Measurements from ENCODE around the gene RAB27B. TPM values are rescaled to one million over a fixed set of nuclear protein-coding genes. Genes with fewer than 3 reads are reported as not detected.

Gene RAB27B
- total RNA-seq, 1 donor from 2014 or later: 22.2 TPM

GRCh38 chr18:54906331-54907185 is 78.3 kb downstream of the RAB27B start:
- intact Hi-C loops (cut with DNase I): no loop called here
- H3K27me3 ChIP-seq: no peaks in the 10 kb centered on the region
- ATAC-seq (no peak), DNase-seq (no peak)
- no peak for TF ChIP-seq CTCF (IDR thresholded peaks at IDR 0.05)
- no peak overlapping the region for H3K27ac ChIP-seq
- H3K9me3 ChIP-seq: no peaks in the 10 kb centered on the region
- H3K36me3 ChIP-seq: no peaks in the 10 kb centered on the region
- H3K4me1 ChIP-seq: no peaks in the 10 kb centered on the region
- no peak overlapping the region for H3K4me3 ChIP-seq

GRCh38 chr18:54909538-54909937 is 81.3 kb downstream of the RAB27B start:
- Histone ChIP-seq H3K9me3 (no peaks in the 10 kb centered on the region), H3K27me3 (no peaks in the 10 kb centered on the region), H3K4me3 (no peak overlapping the region), H3K27ac (no peak overlapping the region), H3K36me3 (no peaks in the 10 kb centered on the region), H3K4me1 (no peaks in the 10 kb centered on the region)
- TF ChIP-seq CTCF (IDR thresholded peaks at IDR 0.05): no peak
- intact Hi-C loops (cut with DNase I): no loop called here
- no peak for ATAC-seq
- DNase-seq: no peak

- no peaks in the 10 kb centered on the region for H3K9me3 ChIP-seq
- H3K4me1 ChIP-seq: no peaks in the 10 kb centered on the region
- no peak for TF ChIP-seq CTCF (IDR thresholded peaks at IDR 0.05)
- DNase-seq (no peak), ATAC-seq (peak; percentile 29)
- intact Hi-C loops (cut with DNase I): no loop called here
- no peaks in the 10 kb centered on the region for H3K36me3 ChIP-seq
- no peak overlapping the region for H3K4me3 ChIP-seq
- no peak overlapping the region for H3K27ac ChIP-seq
- H3K27me3 ChIP-seq: no peaks in the 10 kb centered on the region
Observed at GRCh38 chr18:54910161-54910919, 82.1 kb downstream of the RAB27B start.

GRCh38 chr18:54911551-54911950 is 83.3 kb downstream of the RAB27B start:
- Histone ChIP-seq H3K36me3 (no peaks in the 10 kb centered on the region), H3K4me3 (no peak overlapping the region), H3K27me3 (no peaks in the 10 kb centered on the region), H3K27ac (no peak overlapping the region), H3K4me1 (no peaks in the 10 kb centered on the region), H3K9me3 (no peaks in the 10 kb centered on the region)
- TF ChIP-seq CTCF (IDR thresholded peaks at IDR 0.05): no peak
- ATAC-seq: no peak
- DNase-seq: no peak
- intact Hi-C loops (cut with DNase I): no loop called here

- Histone ChIP-seq H3K27me3 (no peaks in the 10 kb centered on the region), H3K36me3 (no peaks in the 10 kb centered on the region), H3K4me1 (no peaks in the 10 kb centered on the region), H3K27ac (no peak overlapping the region), H3K9me3 (no peaks in the 10 kb centered on the region), H3K4me3 (no peak overlapping the region)
- ATAC-seq (no peak), DNase-seq (no peak)
- intact Hi-C loops (cut with DNase I): no loop called here
- TF ChIP-seq CTCF (IDR thresholded peaks at IDR 0.05): no peak
Observed at GRCh38 chr18:54914816-54915215, 86.5 kb downstream of the RAB27B start.
